ENCODE measurements around the gene CRYBB3.

CRYBB3 gene

DNA sequence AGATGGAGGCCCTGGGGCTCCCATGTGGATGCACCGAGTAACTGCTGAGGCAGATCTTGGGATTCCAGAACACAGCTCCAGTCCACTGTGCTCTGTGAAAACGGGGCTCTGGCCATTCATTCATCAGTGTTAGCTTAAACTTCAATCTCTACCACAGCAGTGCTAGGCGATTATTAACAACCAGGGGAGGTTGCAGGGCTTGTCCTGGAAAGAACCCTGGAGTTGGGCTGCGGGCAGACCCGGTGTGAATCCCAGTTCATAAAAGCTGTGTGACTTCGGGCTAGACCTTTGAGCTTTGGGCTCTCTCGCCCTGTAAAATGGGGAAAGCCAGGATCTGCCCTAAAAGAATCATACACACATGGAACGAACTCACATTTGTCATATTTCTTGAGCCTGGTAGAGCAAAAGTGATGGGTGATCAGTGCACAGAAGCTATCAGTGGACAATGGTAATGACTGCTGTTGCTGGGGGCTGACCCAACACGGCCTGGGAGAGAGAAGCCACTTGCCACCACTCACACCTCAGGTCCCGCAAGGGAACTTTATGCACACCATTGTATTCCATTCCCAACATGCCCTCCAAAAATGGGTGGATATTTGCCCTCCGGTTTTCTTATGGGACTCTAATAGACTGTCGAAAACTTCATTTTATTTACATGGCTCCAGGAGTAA is 15.6 kb upstream of the CRYBB3 start:
- DNase-seq (ENCODE audit: low spot score), result no peak
- TF ChIP-seq, protein P1, sequence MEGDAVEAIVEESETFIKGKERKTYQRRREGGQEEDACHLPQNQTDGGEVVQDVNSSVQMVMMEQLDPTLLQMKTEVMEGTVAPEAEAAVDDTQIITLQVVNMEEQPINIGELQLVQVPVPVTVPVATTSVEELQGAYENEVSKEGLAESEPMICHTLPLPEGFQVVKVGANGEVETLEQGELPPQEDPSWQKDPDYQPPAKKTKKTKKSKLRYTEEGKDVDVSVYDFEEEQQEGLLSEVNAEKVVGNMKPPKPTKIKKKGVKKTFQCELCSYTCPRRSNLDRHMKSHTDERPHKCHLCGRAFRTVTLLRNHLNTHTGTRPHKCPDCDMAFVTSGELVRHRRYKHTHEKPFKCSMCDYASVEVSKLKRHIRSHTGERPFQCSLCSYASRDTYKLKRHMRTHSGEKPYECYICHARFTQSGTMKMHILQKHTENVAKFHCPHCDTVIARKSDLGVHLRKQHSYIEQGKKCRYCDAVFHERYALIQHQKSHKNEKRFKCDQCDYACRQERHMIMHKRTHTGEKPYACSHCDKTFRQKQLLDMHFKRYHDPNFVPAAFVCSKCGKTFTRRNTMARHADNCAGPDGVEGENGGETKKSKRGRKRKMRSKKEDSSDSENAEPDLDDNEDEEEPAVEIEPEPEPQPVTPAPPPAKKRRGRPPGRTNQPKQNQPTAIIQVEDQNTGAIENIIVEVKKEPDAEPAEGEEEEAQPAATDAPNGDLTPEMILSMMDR (IDR thresholded peaks at IDR 0.05; ENCODE audit: extremely low read depth, insufficient read depth, missing control alignments), result no peak
- in situ Hi-C loops (cut with MboI; ENCODE audit: low pct_unique_long_range_greater_than_20kb, low sequenced_read_pairs, unreplicated experiment), result no loop called here

- DNase-seq (ENCODE audit: low spot score), result no peak
- TF ChIP-seq, protein P1 (IDR thresholded peaks at IDR 0.05; ENCODE audit: extremely low read depth, insufficient read depth, missing control alignments), result no peak
- in situ Hi-C loops (cut with MboI; ENCODE audit: low pct_unique_long_range_greater_than_20kb, low sequenced_read_pairs, unreplicated experiment), result no loop called here
Observed at GRCh38 chr22:25186140-25186539, 13.5 kb upstream of the CRYBB3 start.

GRCh38 chr22:25187469-25187868 is 12.2 kb upstream of the CRYBB3 start:
- TF ChIP-seq, protein P1 (IDR thresholded peaks at IDR 0.05; ENCODE audit: extremely low read depth, insufficient read depth, missing control alignments), result no peak
- DNase-seq (ENCODE audit: low spot score), result no peak
- in situ Hi-C loops (cut with MboI; ENCODE audit: low pct_unique_long_range_greater_than_20kb, low sequenced_read_pairs, unreplicated experiment), result no loop called here

GRCh38 chr22:25192406-25192805 is 7.3 kb upstream of the CRYBB3 start:
- TF ChIP-seq, protein P1 (IDR thresholded peaks at IDR 0.05; ENCODE audit: extremely low read depth, insufficient read depth, missing control alignments), result no peak
- no peak for DNase-seq (ENCODE audit: low spot score)
- in situ Hi-C loops (cut with MboI; ENCODE audit: low pct_unique_long_range_greater_than_20kb, low sequenced_read_pairs, unreplicated experiment), result no loop called here

DNA sequence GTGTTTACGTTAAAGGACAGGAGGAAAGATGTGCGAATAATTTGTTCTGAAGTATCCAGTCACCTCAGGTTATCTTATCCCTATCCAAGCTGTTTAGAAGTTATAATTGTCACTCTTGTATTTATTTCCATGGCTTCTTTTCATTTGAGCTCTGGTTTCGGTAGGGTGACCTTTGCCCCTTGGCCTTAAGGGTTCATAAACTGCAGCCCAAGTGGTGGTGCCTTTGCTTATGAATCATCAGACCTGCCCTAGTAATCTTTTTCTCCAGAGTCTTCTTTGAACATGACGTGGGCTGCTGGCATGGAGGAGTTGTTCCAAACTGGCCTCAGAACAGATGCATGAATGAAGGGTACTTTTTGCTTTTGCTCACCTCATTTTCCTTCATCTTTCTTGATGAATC is 6.5 kb upstream of the CRYBB3 start:
- DNase-seq (ENCODE audit: low spot score), result no peak
- TF ChIP-seq, protein P1 (IDR thresholded peaks at IDR 0.05; ENCODE audit: extremely low read depth, insufficient read depth, missing control alignments), result no peak
- in situ Hi-C loops (cut with MboI; ENCODE audit: low pct_unique_long_range_greater_than_20kb, low sequenced_read_pairs, unreplicated experiment), result no loop called here

GRCh38 chr22:25193548-25193947 is 6.1 kb upstream of the CRYBB3 start:
- TF ChIP-seq, protein P1 (IDR thresholded peaks at IDR 0.05; ENCODE audit: extremely low read depth, insufficient read depth, missing control alignments), result no peak
- in situ Hi-C loops (cut with MboI; ENCODE audit: low pct_unique_long_range_greater_than_20kb, low sequenced_read_pairs, unreplicated experiment), result no loop called here
- no peak for DNase-seq (ENCODE audit: low spot score)

Data from GM13977 (cell line).